Mesendoderm (in vitro differentiated cells): ENCODE measurements around the gene ALOX5.

ENCODE experiments used
- DNase-seq: peaks from one replicate; pipeline ENCODE4 v3.0.0; 2013
- H2AK5ac ChIP-seq: 2 replicates; pipeline ENCODE4 v1.6.1; 2013; ENCODE audit warnings: low read length, inconsistent platforms
- H2BK120ac ChIP-seq: 2 replicates; pipeline ENCODE4 v1.6.1; 2013; ENCODE audit warnings: low read depth, mild to moderate bottlenecking, low read length, moderate library complexity, mixed read lengths
- H2BK15ac ChIP-seq: replicated peaks from 2 replicates; pipeline ENCODE4 v1.6.1; 2013; ENCODE audit warnings: low read depth, mild to moderate bottlenecking, moderate library complexity
- H2BK5ac ChIP-seq: 2 replicates; pipeline ENCODE4 v1.6.1; 2013; ENCODE audit warnings: low read length, inconsistent platforms
- H3K18ac ChIP-seq: 2 replicates; pipeline ENCODE4 v1.6.1; 2013; ENCODE audit warnings: mild to moderate bottlenecking, low read length, mixed read lengths
- H3K23ac ChIP-seq: one replicate; pipeline ENCODE4 v1.6.1; 2013; ENCODE audit warnings: low read length
- H3K27ac ChIP-seq: 2 replicates; pipeline ENCODE4 v1.5.1; 2013; ENCODE audit warnings: low read depth, mild to moderate bottlenecking, inconsistent platforms, low read length, moderate library complexity
- H3K27me3 ChIP-seq: 2 replicates; pipeline ENCODE4 v1.6.1; 2013; ENCODE audit warnings: low read length, control low read depth, mild to moderate bottlenecking, inconsistent platforms; ENCODE audit not compliant: insufficient read depth, poor library complexity
- H3K36me3 ChIP-seq: 2 replicates; pipeline ENCODE4 v1.6.1; 2013; ENCODE audit warnings: low read length, inconsistent platforms; ENCODE audit not compliant: control insufficient read depth, insufficient read depth
- H3K4ac ChIP-seq: one replicate; pipeline ENCODE4 v1.6.1; 2013; ENCODE audit warnings: low read depth, mild to moderate bottlenecking, low read length, moderate library complexity
- H3K4me1 ChIP-seq: 2 replicates; pipeline ENCODE4 v1.6.1; 2013; ENCODE audit warnings: low read depth, low read length, inconsistent platforms; ENCODE audit not compliant: control insufficient read depth
- H3K4me2 ChIP-seq: 2 replicates; pipeline ENCODE4 v1.6.1; 2013; ENCODE audit warnings: low read length
- H3K4me3 ChIP-seq: 2 replicates; pipeline ENCODE4 v1.5.1; 2013; ENCODE audit warnings: mild to moderate bottlenecking, low read length
- H3K56ac ChIP-seq: one replicate; pipeline ENCODE4 v1.6.1; 2013; ENCODE audit warnings: low read length
- H3K79me1 ChIP-seq: 2 replicates; pipeline ENCODE4 v1.6.1; 2013; ENCODE audit warnings: low read length, inconsistent platforms
- H3K79me2 ChIP-seq: 2 replicates; pipeline ENCODE4 v1.6.1; 2013; ENCODE audit warnings: mild to moderate bottlenecking, low read length; ENCODE audit not compliant: control insufficient read depth, insufficient read depth
- H3K9ac ChIP-seq: 2 replicates; pipeline ENCODE4 v1.6.1; 2013; ENCODE audit warnings: low read length, inconsistent platforms
- H4K5ac ChIP-seq: one replicate; pipeline ENCODE4 v1.6.1; 2013; ENCODE audit warnings: low read length
- H4K8ac ChIP-seq: one replicate; pipeline ENCODE4 v1.6.1; 2013; ENCODE audit warnings: low read depth, mild to moderate bottlenecking, control low read depth, low read length, moderate library complexity
- WGBS: extraction: QIAGEN DNeasy Blood & Tissue Kit; methylation state at CpG from one replicate; pipeline ENCODE4 v1.1.7; 2013; ENCODE audit warnings: low lambda C conversion rate, missing lambda C conversion rate; ENCODE audit not compliant: insufficient coverage; ENCODE audit errors: extremely low coverage; 5-methylcytosine and 5-hydroxymethylcytosine counted together

Gene ALOX5

GRCh38 chr10:45379891-45380540 is 6.0 kb downstream of the ALOX5 start:
- no peak overlapping the region for H3K23ac ChIP-seq
- H2AK5ac ChIP-seq = no peak overlapping the region
- no peak for DNase-seq
- H3K79me1 ChIP-seq = no peaks in the 10 kb centered on the region
- no CpG with 5 or more reads among the region's 14 CpGs for WGBS
- H3K36me3 ChIP-seq = no peaks in the 10 kb centered on the region
- no peak overlapping the region for H2BK5ac ChIP-seq
- no peak overlapping the region for H3K9ac ChIP-seq
- H3K4me3 ChIP-seq = no peak overlapping the region
- H3K4me2 ChIP-seq = no peak overlapping the region
- no peak overlapping the region for H2BK120ac ChIP-seq
- H3K18ac ChIP-seq = no peak overlapping the region
- H3K27ac ChIP-seq = no peak overlapping the region
- H3K4ac ChIP-seq = no peak overlapping the region
- H3K4me1 ChIP-seq = peaks cover 4% of the 10 kb centered on the region
- no peaks in the 10 kb centered on the region for H3K27me3 ChIP-seq
- no peak overlapping the region for H2BK15ac ChIP-seq
- H4K8ac ChIP-seq = no peak overlapping the region
- H4K5ac ChIP-seq = no peak overlapping the region
- H3K56ac ChIP-seq = no peak overlapping the region
- no peaks in the 10 kb centered on the region for H3K79me2 ChIP-seq

DNA sequence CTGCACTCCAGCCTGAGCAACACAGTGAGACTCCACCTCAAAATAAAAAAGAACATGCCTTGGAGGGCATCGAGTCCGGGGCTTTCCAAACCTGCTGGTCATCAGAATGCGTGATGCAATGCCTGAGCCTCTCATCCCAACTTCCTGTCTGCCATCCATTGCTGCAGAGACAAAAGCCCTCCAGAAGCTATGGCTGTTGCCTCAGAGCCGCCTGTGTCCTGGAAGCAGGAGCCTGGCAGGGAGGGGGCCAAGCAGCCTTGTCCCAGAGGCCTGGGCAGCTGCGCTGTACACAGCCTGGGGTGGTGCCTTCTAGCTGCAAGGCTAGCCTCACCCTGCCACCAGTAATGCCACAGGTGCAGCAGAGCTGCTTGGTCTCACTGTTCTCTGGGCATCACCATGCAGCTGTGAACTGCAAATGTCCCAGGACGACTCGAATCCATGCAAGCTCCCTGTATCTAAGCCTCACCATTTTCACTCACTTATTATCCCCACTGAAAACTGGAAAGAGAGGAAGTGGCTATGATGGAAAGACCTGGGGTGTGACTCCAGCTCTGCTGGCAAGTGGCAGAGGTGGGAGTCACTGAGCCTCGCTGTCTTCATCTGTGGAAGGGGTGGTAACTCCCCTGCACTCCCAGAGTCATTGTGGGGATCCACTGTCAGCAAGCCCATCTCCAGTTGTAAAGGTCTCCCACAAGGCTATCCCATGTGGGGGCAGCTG is 7.0 kb downstream of the ALOX5 start:
- Histone ChIP-seq H3K18ac (no peak overlapping the region), H2BK15ac (no peak overlapping the region), H2BK120ac (no peak overlapping the region), H3K4me3 (no peak overlapping the region), H3K23ac (no peak overlapping the region), H3K79me1 (no peaks in the 10 kb centered on the region), H3K27me3 (no peaks in the 10 kb centered on the region), H3K79me2 (no peaks in the 10 kb centered on the region), H4K5ac (no peak overlapping the region), H3K56ac (no peak overlapping the region), H3K9ac (no peak overlapping the region), H3K4me1 (peaks cover 2% of the 10 kb centered on the region), H3K27ac (no peak overlapping the region), H2BK5ac (no peak overlapping the region), H3K4me2 (no peak overlapping the region), H3K36me3 (no peaks in the 10 kb centered on the region), H2AK5ac (no peak overlapping the region), H3K4ac (no peak overlapping the region), H4K8ac (no peak overlapping the region)
- no peak for DNase-seq
- WGBS = no CpG with 5 or more reads among the region's 8 CpGs

- Histone ChIP-seq H2BK120ac (no peak overlapping the region), H3K4ac (no peak overlapping the region), H3K9ac (no peak overlapping the region), H2BK15ac (no peak overlapping the region), H3K56ac (no peak overlapping the region), H3K79me2 (no peaks in the 10 kb centered on the region), H4K5ac (no peak overlapping the region), H2AK5ac (no peak overlapping the region), H3K79me1 (no peaks in the 10 kb centered on the region), H4K8ac (no peak overlapping the region), H3K27ac (no peak overlapping the region), H3K23ac (no peak overlapping the region), H3K4me1 (no peaks in the 10 kb centered on the region), H3K4me3 (no peak overlapping the region), H3K36me3 (no peaks in the 10 kb centered on the region), H2BK5ac (no peak overlapping the region), H3K18ac (no peak overlapping the region), H3K27me3 (no peaks in the 10 kb centered on the region), H3K4me2 (no peak overlapping the region)
- no peak for DNase-seq
- WGBS = no CpG with 5 or more reads among the region's 17 CpGs
Measured at GRCh38 chr10:45382591-45382990, 8.6 kb downstream of the ALOX5 start.

- Histone ChIP-seq H2AK5ac (no peak overlapping the region), H3K18ac (no peak overlapping the region), H3K79me1 (no peaks in the 10 kb centered on the region), H3K27me3 (no peaks in the 10 kb centered on the region), H2BK120ac (no peak overlapping the region), H3K56ac (no peak overlapping the region), H3K4ac (no peak overlapping the region), H4K5ac (no peak overlapping the region), H2BK5ac (no peak overlapping the region), H3K4me2 (no peak overlapping the region), H3K36me3 (no peaks in the 10 kb centered on the region), H3K79me2 (no peaks in the 10 kb centered on the region), H4K8ac (no peak overlapping the region), H3K4me3 (no peak overlapping the region), H3K9ac (no peak overlapping the region), H3K23ac (no peak overlapping the region), H3K27ac (no peak overlapping the region), H2BK15ac (no peak overlapping the region), H3K4me1 (no peaks in the 10 kb centered on the region)
- no CpG with 5 or more reads among the region's 4 CpGs for WGBS
- DNase-seq = no peak
Measured at GRCh38 chr10:45383682-45384330, 9.8 kb downstream of the ALOX5 start.

GRCh38 chr10:45386657-45387056 is 12.6 kb downstream of the ALOX5 start:
- WGBS = no CpG with 5 or more reads among the region's 5 CpGs

More at GRCh38 chr10:45386657-45387056, 12.6 kb downstream of the ALOX5 start:
- no peak overlapping the region for H3K4me3 ChIP-seq
- H3K9ac ChIP-seq = no peak overlapping the region
- H2BK5ac ChIP-seq = no peak overlapping the region
- H3K79me2 ChIP-seq = no peaks in the 10 kb centered on the region
- no peak overlapping the region for H3K18ac ChIP-seq
- no peaks in the 10 kb centered on the region for H3K4me1 ChIP-seq
- no peak overlapping the region for H2BK15ac ChIP-seq
- no peak overlapping the region for H2BK120ac ChIP-seq
- DNase-seq = peak; percentile 44
- H3K36me3 ChIP-seq = no peaks in the 10 kb centered on the region
- no peak overlapping the region for H3K27ac ChIP-seq
- no peak overlapping the region for H3K4me2 ChIP-seq
- H4K8ac ChIP-seq = no peak overlapping the region
- no peak overlapping the region for H3K23ac ChIP-seq
- no peak overlapping the region for H3K56ac ChIP-seq
- H3K79me1 ChIP-seq = no peaks in the 10 kb centered on the region
- no peak overlapping the region for H3K4ac ChIP-seq
- no peaks in the 10 kb centered on the region for H3K27me3 ChIP-seq
- no peak overlapping the region for H4K5ac ChIP-seq
- H2AK5ac ChIP-seq = no peak overlapping the region
